HG03378 (cell line): ENCODE results near the gene SETD3.

Experiments used
- ATAC-seq: cut with Tn5 transposase; IDR thresholded peaks from one replicate; pipeline ENCODE4 v1.9.1; 2021; ENCODE audit warnings: mild to moderate bottlenecking, moderate library complexity; ENCODE audit not compliant: unreplicated experiment

Gene SETD3

DNA sequence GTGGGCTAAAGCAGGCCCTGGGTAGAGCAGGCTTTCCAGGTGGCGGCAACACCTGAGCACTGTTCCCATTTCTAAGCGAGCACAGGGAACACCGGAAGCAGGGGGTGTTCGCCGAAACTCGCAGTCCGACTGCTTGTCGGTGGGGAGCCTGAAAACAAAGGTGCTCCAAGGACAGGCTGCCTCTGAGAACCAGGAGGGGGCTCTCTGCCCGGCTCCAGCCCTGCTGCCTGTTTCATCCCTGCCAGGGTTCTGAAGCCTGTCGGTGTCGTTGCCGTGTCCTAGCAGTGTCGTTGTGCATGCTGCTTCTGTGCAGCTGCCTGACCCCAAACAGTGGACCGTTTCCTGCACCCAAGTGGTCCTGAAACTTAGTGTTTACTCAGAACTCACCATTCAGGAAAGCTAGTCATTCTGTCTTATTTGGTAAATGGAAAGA, 22.3 kb upstream of the SETD3 start:
- no peak for ATAC-seq

DNA sequence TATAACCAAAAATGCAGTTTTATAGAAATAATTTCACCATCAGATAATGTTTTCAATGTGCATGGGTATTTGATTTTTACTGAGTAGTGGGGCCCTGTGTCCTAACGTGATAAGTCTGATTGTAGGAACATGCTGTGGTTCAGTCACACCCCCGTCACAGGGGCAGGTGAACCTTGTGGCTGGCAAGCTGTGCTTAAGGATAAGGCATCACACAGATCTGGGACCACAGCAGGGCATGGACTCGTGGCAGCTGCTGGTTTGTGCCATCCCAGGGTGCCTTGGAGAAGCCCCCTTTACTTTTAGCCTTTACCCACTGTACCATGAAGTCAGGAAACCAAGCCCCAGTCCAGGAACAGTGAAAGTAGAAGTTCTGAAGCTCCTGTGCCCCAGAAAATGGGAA, 17.2 kb upstream of the SETD3 start:
- ATAC-seq = no peak

- no peak for ATAC-seq
These were observed 16.7 kb upstream of the SETD3 start for GRCh38 chr14:99497341-99497740.

DNA sequence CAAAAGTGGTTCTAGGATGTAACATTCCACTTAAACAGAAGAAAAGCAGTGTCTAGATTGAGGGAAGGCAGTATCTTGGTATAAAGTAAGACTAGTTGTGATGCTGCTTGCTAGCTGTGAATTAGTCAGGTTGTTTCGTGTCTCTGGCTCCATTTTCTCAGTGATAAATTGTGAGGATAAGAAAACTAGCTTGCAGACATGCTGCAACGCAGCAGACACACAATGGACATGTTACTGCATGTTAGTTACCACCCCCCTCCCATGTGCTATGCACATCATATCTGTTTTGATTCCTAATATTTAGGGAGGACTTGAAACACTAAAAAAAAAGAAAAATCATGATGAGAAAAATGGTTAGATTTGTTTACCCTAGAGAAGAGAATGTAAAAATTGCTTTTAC, 3.4 kb upstream of the SETD3 start:
- no peak for ATAC-seq

DNA sequence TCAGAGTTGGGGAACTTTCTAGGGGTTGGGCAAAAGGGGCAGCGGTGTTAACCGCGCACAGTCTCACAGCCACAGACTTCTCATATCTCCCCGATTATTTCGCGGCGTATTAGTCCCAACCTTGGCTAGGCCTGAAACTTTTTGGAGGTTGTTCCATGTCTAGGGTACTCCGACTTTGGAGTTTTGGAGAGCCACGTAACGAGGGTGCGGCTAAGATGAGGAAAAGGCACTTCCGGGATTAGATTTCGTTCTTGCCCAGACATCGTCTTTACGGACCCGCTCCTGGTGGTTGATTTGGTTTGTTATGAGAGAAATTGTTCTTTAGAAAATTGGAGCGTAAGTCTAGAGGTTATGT, 1.1 kb upstream of the SETD3 start:
- no peak for ATAC-seq

- ATAC-seq = peak; percentile 94
These were observed 472 bp upstream of the SETD3 start, which contains the start of gene CCNK for GRCh38 chr14:99480917-99481744. TSS of gene CCNK (plus strand) at chr14:99481409. CDS start at chr14:99492678, 11,269 bp downstream.

DNA sequence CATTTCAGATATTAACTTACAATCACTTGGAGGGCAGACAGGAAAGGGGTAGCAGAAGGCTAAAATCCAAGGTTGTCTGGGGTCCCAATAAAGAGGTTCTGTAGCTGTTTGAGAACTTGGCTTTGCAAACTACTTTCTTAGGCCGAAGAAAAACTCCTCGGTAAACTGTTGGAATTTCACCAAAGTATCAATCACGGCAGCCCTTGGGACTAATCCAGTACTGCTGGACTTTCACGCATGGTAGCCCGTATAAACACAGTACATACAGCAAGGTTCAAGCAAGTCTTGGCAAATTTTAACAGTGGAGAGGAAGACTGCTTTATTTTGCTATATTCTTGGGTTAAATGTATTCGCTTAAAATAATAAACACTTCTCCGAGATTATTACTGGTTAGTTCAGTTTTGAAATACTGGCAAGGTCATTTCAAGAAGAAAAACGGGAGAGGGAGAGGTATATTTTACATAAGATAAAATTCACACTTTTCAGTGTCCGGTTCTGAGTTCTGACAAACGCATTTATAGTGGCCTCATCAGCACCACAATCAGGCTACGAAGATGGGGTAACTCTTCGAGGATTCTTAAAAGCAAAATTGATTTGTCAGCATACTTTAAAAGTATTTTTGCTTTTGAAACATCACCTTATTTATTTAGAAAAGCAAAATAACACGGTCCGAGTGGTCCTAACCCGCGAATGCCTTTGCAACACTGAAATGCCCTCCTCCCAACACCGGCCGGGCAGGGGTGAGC, 1.3 kb downstream of the SETD3 start:
- ATAC-seq = no peak

- no peak for ATAC-seq
These were observed 2.5 kb downstream of the SETD3 start for GRCh38 chr14:99478128-99478527.

DNA sequence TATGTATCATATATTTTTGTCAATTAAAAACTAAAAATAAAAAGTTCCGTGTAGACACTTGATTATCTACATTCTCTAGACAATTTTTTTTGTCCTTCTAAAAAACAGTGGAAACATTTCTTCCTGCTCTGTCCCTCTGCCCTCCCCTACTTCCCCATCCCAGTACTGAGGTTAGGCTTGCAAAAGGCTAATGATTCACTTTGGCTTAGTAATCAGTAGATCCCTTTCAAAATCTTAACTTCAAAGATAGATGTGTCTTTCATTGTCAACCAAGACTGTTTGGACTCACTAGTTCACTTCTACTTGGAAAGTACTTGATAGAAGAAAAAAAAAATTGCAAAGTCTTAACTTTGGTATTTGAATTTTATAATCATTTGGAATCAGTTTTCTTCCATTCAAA, 3.8 kb downstream of the SETD3 start:
- ATAC-seq = no peak

GRCh38 chr14:99475660-99476059, 5.0 kb downstream of the SETD3 start:
- no peak for ATAC-seq

- ATAC-seq = no peak
These were observed 5.5 kb downstream of the SETD3 start for GRCh38 chr14:99475179-99475578.

GRCh38 chr14:99473458-99473857, 7.2 kb downstream of the SETD3 start:
- no peak for ATAC-seq

DNA sequence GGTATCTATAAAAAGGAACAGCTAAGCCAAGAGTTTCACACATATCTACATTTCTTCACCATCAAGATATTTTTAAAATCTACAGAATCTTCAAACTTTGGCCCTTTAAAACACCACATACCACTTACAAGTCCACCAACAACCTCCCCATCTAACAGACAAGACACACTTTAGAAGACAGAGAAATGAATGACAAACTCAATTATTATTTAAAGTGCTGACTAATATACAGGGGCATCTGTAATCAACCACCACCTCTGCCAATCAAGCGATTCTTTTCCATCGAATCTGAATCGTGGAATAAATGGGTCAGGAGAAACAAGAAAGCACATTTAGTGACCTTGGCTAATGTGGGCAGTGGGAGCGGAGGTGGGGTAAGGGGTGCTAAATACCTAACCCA, 7.7 kb downstream of the SETD3 start:
- ATAC-seq = no peak

DNA sequence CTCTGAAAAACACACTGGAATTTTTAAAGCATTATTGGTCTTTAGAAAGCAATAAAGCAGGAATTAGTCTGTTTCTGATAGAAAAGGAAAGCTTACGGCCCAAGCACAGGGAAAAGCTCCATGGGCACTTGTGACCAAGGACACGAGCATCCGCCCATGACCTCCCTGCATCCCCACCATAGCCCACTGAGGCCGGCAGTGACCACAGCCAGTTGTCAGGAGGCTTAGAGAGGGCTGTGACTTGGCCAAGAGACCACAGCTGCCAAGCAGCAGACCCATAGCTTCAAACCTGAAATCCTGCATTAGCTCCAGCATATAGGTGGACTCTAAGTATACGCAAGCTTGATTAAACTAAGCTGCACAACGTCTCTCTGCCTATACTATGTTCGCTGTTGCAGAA, 8.9 kb downstream of the SETD3 start:
- no peak for ATAC-seq

GRCh38 chr14:99468836-99469592, 11.6 kb downstream of the SETD3 start:
- ATAC-seq = no peak

GRCh38 chr14:99468081-99468480, 12.6 kb downstream of the SETD3 start:
- ATAC-seq = no peak

- ATAC-seq = no peak
These were observed 13.2 kb downstream of the SETD3 start for GRCh38 chr14:99467336-99468078.

GRCh38 chr14:99466758-99467157, 13.9 kb downstream of the SETD3 start:
- no peak for ATAC-seq

DNA sequence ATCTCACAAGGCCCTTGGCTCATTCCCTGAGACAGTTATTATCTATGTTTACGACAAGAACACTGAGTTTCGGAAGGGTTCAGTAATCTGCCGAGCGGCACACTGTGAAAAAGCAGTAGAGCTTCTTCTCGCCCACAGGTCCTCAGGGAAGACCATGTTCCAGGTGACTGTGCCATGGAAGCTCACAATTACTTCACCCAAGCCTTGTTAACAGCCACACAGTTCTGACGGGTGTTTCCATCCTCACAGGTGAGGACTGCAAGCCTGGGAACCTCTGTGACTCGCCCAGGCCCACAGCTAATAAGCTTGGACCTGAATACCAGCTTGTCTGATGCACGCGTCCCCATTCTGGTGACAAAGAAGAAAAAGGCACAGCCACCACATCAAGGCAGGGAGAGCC, 15.4 kb downstream of the SETD3 start:
- ATAC-seq = no peak

GRCh38 chr14:99463974-99464373, 16.7 kb downstream of the SETD3 start:
- ATAC-seq = no peak

- no peak for ATAC-seq
These were observed 18.4 kb downstream of the SETD3 start for GRCh38 chr14:99462210-99462609.
